HK-2 (cell line): ENCODE measurements around the gene FGF19.
"Not testable (repeated sequence)": the region's sequence is repeated elsewhere in the genome, so short reads cannot be mapped to it uniquely, and the experiment has no call there.

Experiments
- DNase-seq: peaks from one replicate; pipeline ENCODE4 v3.0.0-alpha.2; 2018; ENCODE audit not compliant: unreplicated experiment

FGF19 gene

GRCh38 chr11:69696749-69697468, 6.9 kb downstream of the FGF19 start:
- no peak for DNase-seq

- DNase-seq = not testable (repeated sequence)
Observed at GRCh38 chr11:69695995-69696394, 7.8 kb downstream of the FGF19 start.

DNA sequence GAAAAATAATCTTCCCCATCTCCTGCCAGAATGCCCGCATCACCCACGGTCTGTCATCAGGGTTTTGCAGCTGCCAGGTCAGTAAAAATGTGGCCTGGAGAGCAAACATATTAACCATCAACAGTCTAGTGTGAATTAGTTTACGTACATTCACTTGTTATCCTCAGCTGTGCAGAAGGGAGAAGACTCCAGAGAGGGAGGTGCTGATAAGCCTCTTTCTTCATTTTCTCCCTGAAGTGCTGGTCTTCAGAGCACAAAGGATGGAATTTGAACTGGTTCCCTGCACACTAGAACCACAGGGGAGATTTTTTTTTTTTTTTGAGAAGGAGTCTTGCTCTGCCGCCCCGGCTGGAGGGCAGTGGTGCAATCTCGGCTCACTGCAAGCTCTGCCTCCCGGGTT, 8.2 kb downstream of the FGF19 start:
- no peak for DNase-seq

DNA sequence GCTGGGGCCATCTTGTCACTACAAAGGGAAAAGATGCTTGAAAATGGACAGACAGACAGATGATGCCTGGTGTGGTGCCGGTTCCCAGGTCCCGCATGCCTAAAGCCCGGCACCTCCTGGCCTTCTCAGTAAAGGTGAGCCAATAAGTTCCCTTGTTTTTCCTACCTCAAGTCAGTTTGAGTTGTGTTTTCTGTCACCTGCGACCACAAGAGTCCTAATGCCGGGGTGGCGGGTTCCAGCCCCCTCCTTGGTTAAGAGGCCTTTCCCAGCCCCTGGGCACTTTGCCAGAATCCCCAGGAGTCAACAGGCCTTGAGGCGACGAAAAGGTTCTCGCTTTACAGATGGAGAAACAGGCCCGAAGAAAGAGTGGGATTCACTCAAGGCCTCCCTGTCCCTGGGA, 9.0 kb downstream of the FGF19 start:
- no peak for DNase-seq

DNA sequence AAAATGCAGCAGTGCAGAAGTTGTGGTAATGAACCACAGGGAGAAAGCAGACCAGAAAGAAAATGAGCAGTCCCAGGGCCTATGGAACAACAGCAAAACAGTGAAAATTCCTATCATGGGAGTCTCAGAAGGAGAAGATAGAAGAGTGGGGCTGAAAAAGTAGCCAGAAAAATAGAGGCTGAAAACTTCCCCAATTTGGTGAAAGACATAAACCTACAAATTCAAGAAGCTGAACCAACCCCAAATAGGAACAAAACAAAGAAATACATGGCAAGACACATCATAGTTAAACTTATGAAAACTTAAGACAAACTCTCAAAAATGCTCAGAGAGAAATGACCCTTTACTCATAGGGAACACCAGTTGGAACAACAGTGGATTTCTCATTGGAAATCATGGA, 11.4 kb downstream of the FGF19 start:
- no peak for DNase-seq

DNA sequence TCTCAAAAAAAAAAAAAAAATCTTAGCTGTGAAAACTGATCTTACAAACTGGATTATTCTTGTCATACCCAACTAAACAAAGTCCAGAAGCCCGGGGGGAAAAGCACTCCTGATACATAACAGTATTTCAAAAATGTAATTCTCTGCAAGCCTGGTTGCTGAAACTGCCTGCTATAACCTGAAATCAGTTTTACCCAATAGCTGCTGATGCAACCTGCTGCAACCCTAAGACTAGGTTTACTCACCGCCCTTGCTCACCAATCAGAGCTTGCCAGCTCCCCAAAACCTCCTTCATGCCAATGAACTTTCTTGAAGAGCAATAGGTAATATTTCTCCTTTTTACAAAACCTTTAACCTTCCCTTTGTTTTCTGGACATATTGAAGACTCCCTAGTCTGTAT, 12.4 kb downstream of the FGF19 start:
- no peak for DNase-seq

GRCh38 chr11:69689484-69690319, 14.1 kb downstream of the FGF19 start:
- no peak for DNase-seq

DNA sequence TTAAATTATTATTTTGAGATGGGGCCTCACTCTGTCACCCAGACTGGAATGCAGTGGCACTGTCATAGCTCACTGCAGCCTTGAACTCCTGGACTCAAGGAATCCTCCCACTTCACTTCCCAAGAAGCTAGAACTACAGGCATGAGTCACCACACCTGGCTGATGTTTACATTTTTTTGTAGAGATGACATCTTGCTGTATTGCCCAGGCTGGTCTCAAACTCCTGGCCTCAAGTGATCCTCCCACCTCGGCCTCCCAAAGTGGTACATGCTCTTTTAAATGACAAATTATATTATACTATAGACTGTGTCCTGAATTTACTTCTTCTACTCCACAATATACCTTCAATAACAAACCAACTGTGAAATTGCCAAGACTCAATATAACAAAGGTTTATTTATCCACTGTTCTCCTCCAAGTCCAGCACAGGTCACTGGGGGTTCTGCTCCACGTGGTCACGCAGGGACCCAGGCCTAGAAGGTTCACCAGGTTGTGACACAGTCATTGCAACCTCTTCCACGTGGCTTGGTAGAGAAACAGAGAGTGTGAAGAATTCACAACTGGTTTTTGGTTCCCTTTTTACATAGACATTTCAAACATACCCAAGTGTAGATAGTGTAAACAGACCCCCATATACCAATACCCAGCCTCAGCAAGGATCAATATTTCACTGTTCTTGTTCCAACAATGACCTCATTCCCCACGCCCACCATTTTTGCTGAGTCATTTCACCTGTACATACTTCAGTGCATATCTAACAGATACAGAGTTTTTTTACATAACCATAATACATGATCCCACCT, 15.7 kb downstream of the FGF19 start:
- not testable (repeated sequence) for DNase-seq

DNA sequence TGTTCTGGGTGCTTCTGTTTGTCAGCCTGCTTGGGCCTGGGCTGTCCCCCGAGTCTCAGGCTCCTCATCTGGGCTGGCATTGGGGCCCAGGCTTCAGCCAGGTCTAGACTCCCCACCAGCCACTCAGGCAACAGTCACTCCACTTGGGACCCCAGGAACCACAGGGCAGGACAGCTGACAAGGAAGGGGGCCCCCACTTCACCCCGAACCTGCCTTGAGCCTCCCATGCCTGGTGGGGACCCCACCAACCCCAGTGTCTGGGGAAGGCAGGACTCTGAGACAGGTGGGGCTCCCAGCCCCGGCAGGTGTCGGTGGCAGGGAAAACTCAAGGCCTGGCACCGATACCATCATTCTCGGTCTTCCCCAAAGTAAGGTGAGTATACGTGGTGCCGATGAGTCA, 17.0 kb downstream of the FGF19 start:
- DNase-seq = no peak

DNA sequence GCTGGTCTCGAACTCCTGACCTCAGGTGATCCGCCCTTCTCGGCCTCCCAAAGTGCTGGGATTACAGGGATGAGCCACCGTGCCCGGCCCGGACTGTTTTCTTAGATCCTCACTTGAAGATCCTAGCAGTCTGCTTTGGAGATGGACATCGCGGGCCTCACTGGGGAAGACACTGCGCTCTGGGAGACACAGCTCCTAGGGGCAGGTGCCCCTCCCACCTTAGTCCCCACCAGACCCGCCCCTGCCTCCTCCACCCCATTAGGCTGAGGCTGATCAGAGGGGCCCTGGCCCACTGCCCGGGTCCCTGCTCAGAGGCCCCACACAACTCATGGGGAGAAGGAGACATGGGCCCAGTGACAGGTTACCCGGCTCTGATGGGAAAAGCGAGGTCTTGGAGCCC, 17.4 kb downstream of the FGF19 start:
- no peak for DNase-seq

DNA sequence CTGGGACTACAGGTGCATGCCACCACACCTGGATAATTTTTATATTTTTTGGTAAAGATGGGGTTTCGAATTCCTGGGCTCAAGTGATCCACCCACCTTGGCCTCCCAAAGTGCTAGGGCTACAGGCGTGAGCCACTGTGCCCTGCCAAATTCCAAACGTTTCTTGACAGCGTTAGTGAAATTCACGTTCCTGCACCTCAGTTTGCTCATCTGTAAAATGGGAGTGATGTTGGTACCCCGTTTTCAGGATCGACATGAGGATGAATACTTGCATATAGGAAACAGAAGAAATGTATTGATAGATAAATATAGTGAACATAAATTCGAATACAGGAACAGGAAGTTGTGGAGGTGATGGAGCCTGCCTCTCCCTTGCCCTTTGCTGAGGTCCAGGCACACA, 18.5 kb downstream of the FGF19 start:
- no peak for DNase-seq

DNA sequence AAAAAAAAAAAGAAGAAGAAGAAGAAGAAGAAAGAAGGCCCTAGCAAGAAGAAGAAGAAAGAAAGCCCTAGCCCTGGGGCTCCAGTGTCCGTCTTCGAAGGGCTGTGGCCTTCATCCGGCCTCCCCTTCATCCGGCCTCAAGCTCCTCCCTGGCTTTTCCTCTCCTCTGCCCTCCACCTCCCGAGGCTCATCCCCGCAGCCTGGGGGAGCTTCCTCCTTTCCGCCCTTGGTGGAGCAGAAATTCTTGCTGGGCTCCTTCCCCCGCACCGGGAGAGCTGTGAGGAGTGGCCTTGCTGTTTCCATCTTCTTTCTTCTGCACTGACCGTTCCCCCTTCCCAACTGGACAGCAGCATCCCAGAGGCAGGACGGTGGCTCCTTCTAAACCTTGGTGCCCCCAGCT, 19.2 kb downstream of the FGF19 start:
- DNase-seq = no peak

GRCh38 chr11:69683764-69684333, 20.0 kb downstream of the FGF19 start:
- peak; percentile 8 for DNase-seq

DNA sequence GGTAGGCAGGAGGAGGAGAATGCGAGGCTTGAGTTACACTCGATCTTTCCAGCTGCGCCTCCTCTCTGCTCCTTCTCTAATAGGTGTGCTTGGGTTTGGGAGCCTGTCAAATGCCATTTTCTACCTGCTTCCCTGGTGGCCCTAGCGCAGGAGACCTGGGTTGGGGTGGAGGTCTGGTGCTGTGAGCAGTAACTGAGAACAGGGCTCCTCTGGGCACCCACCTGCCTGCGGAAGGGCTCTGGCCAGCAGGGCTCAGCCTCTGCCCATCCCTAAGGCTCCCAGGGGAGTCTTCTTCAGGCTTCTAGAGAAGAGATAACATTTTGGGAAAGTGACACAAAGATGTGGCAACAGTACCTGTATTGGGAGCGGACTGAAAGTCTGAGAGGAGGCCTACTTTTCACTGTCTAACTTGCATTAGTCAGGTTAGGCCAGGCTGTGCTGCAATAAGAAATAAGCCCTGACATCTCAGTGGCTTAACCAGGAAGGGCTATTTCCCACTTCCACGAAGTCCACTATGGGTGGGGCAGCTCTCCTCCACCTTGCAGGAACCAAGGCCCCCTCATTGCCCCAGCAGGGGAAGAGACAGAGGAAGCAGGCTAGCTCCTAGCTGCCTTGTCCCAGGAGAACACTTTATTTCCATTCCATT, 21.0 kb downstream of the FGF19 start:
- no peak for DNase-seq

DNA sequence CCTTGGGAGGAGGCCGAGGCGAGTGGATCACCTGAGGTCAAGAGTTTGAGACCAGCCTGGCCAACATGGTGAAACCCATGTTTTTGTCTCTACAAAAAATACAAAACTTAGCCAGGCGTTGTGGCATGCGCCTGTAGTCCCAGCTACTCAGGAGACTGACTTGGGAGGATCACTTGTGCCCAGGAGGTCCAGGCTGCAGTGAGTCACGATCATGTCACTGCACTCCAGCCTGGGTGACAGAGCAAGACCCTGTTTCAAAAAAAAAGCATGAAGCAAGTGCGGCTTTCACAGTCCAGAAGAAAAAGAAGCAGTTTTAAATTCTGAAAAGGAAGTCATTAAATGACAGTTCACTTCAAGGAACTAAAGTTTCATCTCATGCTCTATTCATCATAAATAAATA, 21.6 kb downstream of the FGF19 start:
- peak; percentile 18 for DNase-seq

DNA sequence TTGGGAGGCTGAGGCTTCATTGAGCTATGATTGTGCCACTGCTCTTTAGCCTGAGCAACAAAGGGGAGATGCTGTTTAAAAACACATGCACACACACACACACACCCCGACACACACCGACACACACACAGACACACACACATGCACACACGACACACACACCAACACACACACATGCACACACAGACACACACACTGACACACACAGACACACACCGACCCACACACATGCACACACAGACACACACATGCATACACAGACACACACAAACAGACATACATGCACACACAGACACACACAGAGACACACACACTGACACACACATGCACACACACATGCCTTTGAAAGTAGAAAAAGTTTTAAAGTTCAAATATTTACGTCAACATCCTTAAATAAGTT, 23.1 kb downstream of the FGF19 start:
- no peak for DNase-seq

- no peak for DNase-seq
Observed at GRCh38 chr11:69677749-69678148, 26.1 kb downstream of the FGF19 start.

GRCh38 chr11:69674886-69675714, 28.7 kb downstream of the FGF19 start, which contains the start of gene LTO1:
Gene LTO1, minus strand, starts transcription at chr11:69675353. Its CDS starts 114 bp downstream, at chr11:69675239.
- peak; percentile 94 for DNase-seq

- peak; percentile 44 for DNase-seq
Observed at GRCh38 chr11:69674267-69674885, 29.4 kb downstream of the FGF19 start.
